H1 (cell line): ENCODE results near the gene STPG1.

ENCODE experiments used
- CHD2 ChIP-seq: IDR thresholded peaks from 2 replicates; pipeline ENCODE4 v1.6.1; 2012; ENCODE audit warnings: low read length, improper control_type of control experiment
- CTCF ChIP-seq, 3 experiments: IDR thresholded peaks; 1 replicate in 2 of 3; 2 replicates in 1 of 3; pipeline versions ENCODE4 v1.5.1 to v1.6.1; 2011; ENCODE audit warnings: low read length in 3 of 3, mild to moderate bottlenecking in 3 of 3, inconsistent platforms in 2 of 3, low read depth in 1 of 3, moderate library complexity in 1 of 3; ENCODE audit not compliant: insufficient read depth in 1 of 3; ENCODE audit errors: control extremely low read depth in 1 of 3
- EZH2 ChIP-seq: fragments of 200-600 bp; sonication (generic); IDR thresholded peaks from 2 replicates; pipeline ENCODE4 v1.7.1; 2012; ENCODE audit warnings: low read depth, mild to moderate bottlenecking, moderate library complexity, low read length, inconsistent platforms; ENCODE audit not compliant: severe bottlenecking
- GABPA ChIP-seq: IDR thresholded peaks from 2 replicates; pipeline ENCODE4 v1.6.1; 2011; ENCODE audit warnings: mild to moderate bottlenecking, low read length, moderate library complexity, borderline replicate concordance; ENCODE audit not compliant: insufficient read depth
- JUN ChIP-seq: IDR thresholded peaks from 2 replicates; pipeline ENCODE4 v1.6.1; 2011; ENCODE audit warnings: low read depth, mild to moderate bottlenecking, improper control_type of control experiment, low read length
- KDM5A ChIP-seq: fragments of 200-600 bp; IDR thresholded peaks from 2 replicates; pipeline ENCODE4 v1.7.1; 2012; ENCODE audit warnings: mild to moderate bottlenecking, low read length, inconsistent platforms, mixed read lengths
- MAFK ChIP-seq: IDR thresholded peaks from 2 replicates; pipeline ENCODE4 v1.6.1; 2012; ENCODE audit warnings: low read depth, mild to moderate bottlenecking, improper control_type of control experiment, low read length
- MAX ChIP-seq: IDR thresholded peaks from 2 replicates; pipeline ENCODE4 v1.6.1; 2012; ENCODE audit warnings: inconsistent platforms
- PHF8 ChIP-seq: fragments of 200-600 bp; sonication (generic); conservative IDR thresholded peaks from 2 replicates; pipeline ENCODE4 v1.7.1; 2012; ENCODE audit warnings: low read depth, mild to moderate bottlenecking, inconsistent platforms, low read length, moderate library complexity
- POLR2A ChIP-seq, 2 experiments: IDR thresholded peaks; 1 replicate in 1 of 2; 2 replicates in 1 of 2; pipeline ENCODE4 v1.6.1; 2011; ENCODE audit warnings: low read depth in 2 of 2, low read length in 2 of 2, mild to moderate bottlenecking in 2 of 2; ENCODE audit errors: control extremely low read depth in 1 of 2
- RAD21 ChIP-seq, 2 experiments: IDR thresholded peaks in 1 of 2; conservative IDR thresholded peaks in 1 of 2; 2 replicates each; pipeline ENCODE4 v1.6.1; 2011; ENCODE audit warnings: low read depth in 2 of 2, low read length in 2 of 2, improper control_type of control experiment in 1 of 2, inconsistent platforms in 1 of 2, mild to moderate bottlenecking in 1 of 2, moderate library complexity in 1 of 2
- ZNF274 ChIP-seq: IDR thresholded peaks from 2 replicates; pipeline ENCODE4 v1.7.0; 2012; ENCODE audit warnings: low read length, borderline replicate concordance; ENCODE audit errors: extremely low read depth

- TF ChIP-seq RAD21 (IDR thresholded peaks at IDR 0.05 in 1 of 2, conservative IDR thresholded peaks at IDR 0.05 in 1 of 2; ENCODE audit: low read depth in 2 of 2, low read length in 2 of 2) (peak in 1 of 2 experiments; percentile 28; a peak in 1 of 4 replicates), EZH2 (no peak), CTCF (IDR thresholded peaks at IDR 0.05; ENCODE audit: control extremely low read depth in 1 of 3, insufficient read depth in 1 of 3, low read depth in 1 of 3, low read length in 3 of 3) (peak in 1 of 3 experiments; percentile 22; a peak in 1 of 4 replicates), CHD2 (no peak), MAX (no peak), POLR2A (IDR thresholded peaks at IDR 0.05; ENCODE audit: control extremely low read depth in 1 of 2, low read depth in 2 of 2, low read length in 2 of 2) (no peak), JUN (no peak), PHF8 (no peak), ZNF274 (no peak), MAFK (no peak), KDM5A (no peak), GABPA (no peak)
These were observed 7.9 kb upstream of the STPG1 start for GRCh38 chr1:24421502-24421901.
